GM18858 (cell line): Measurements from ENCODE around the gene GADD45B.

Experiments
- ATAC-seq: cut with Tn5 transposase; IDR thresholded peaks from one replicate; pipeline ENCODE4 v1.9.1; 2021; ENCODE audit not compliant: unreplicated experiment

The GADD45B gene

GRCh38 chr19:2475702-2476450, at the start of gene GADD45B:
Gene GADD45B (plus strand): TSS chr19:2476127. CDS start chr19:2476359, 232 bp downstream.
- peak; percentile 33 for ATAC-seq

GRCh38 chr19:2426611-2427428, 49.1 kb upstream of the GADD45B start:
- ATAC-seq = peak; percentile 10

GRCh38 chr19:2427429-2428320, 48.3 kb upstream of the GADD45B start, which contains the start of gene TIMM13:
Gene TIMM13 (minus strand): TSS chr19:2427586. CDS start chr19:2427533, 53 bp downstream.
- peak; percentile 55 for ATAC-seq

GRCh38 chr19:2428321-2428690, 47.6 kb upstream of the GADD45B start:
- ATAC-seq = no peak

GRCh38 chr19:2428756-2429711, 46.9 kb upstream of the GADD45B start:
- no peak for ATAC-seq

- no peak for ATAC-seq
Measured at GRCh38 chr19:2429917-2430535, 45.9 kb upstream of the GADD45B start.

GRCh38 chr19:2431318-2432055, 44.4 kb upstream of the GADD45B start:
- ATAC-seq = no peak

GRCh38 chr19:2432131-2432848, 43.6 kb upstream of the GADD45B start:
- ATAC-seq = no peak

- ATAC-seq = no peak
Measured at GRCh38 chr19:2433854-2434253, 42.1 kb upstream of the GADD45B start.

GRCh38 chr19:2434267-2434666, 41.7 kb upstream of the GADD45B start:
- ATAC-seq = no peak

- ATAC-seq = no peak
Measured at GRCh38 chr19:2434721-2435265, 41.1 kb upstream of the GADD45B start.

GRCh38 chr19:2436384-2436783, 39.5 kb upstream of the GADD45B start:
- no peak for ATAC-seq

GRCh38 chr19:2436926-2437325, 39.0 kb upstream of the GADD45B start:
- ATAC-seq = no peak

GRCh38 chr19:2438178-2438577, 37.7 kb upstream of the GADD45B start:
- ATAC-seq = no peak

GRCh38 chr19:2440515-2440914, 35.4 kb upstream of the GADD45B start:
- no peak for ATAC-seq

GRCh38 chr19:2441096-2441752, 34.7 kb upstream of the GADD45B start:
- ATAC-seq = no peak

GRCh38 chr19:2443116-2443784, 32.7 kb upstream of the GADD45B start:
- ATAC-seq = no peak
